Measurements from ENCODE around the gene SAMD4B. TPM values are rescaled to one million over a fixed set of nuclear protein-coding genes. Genes with fewer than 3 reads are reported as not detected.
A peak's percentile ranks its signal among the peaks of the same experiment; 100 is the strongest.

SAMD4B gene
- total and polyA plus RNA-seq, 2 of the 8 experiments (the other 6 are each of a cell fraction or from before 2014, with no cell fraction given), result 137 to 158 TPM

DNA sequence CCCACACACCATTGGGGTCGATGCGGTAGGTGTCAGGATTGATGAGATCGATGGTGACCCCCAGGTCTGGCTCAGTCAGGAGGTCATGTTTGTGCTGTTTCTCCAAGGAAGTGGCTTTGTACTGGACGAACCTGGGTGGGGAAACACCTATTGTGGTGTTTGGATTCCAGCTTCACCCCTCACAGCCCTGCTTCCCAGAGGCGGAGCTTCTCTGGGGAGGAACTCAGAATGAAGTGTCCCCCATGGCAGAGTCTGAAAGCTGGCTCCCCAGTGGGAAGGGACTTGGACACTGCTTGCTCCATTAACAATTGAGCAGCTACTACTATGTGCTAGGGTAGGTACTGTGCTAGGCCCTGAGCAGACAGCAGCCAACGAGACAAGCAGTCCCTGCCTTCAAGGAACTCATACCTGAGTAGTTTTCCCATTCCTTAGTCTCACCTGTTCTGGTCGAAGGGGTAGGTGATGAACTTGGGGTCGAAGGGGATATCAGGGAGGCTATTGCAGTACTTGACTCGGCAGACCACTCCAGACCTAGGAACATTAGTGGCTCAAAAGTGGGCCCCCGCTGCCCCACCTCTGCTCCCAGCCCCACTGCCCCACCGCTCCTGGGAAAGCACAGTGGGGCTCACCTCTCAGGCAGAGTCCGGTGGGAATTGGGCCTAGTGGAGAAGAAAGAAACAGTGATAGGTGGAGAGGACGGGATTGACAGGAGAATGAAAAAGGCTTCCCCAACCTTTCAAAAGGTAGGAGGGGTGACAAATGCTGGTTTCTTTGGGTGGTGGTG, 47.6 kb downstream of the SAMD4B start:
- H3K18ac ChIP-seq (ENCODE audit: extremely low read depth, low read length), result no peak overlapping the region
- H4K20me1 ChIP-seq (replicated peaks in 1 of 2; ENCODE audit: control insufficient read depth in 1 of 2, insufficient read depth in 2 of 2, low read length in 2 of 2), result peaks cover 0 to 7% of the 10 kb centered on the region in 2 experiments
- H3K79me2 ChIP-seq (ENCODE audit: control insufficient read depth in 1 of 2, insufficient read depth in 2 of 2, low read length in 2 of 2), result peaks cover 0 to 14% of the 10 kb centered on the region in 2 experiments; a peak in 2 of 4 replicates
- no peak overlapping the region for H2AK5ac ChIP-seq (ENCODE audit: low read depth, low read length)
- no peaks in the 10 kb centered on the region for H3K27me3 ChIP-seq (replicated peaks in 1 of 4; ENCODE audit: control insufficient read depth in 3 of 4, extremely low read depth in 1 of 4, insufficient read depth in 3 of 4, low read length in 3 of 4)
- 79% methylated on average over 11 of the region's 13 CpGs; no CpG with 5 or more reads in 1 of the 2 experiments for WGBS, 2 experiments (ENCODE audit: extremely low coverage in 1 of 2, insufficient coverage in 1 of 2, insufficient read length in 1 of 2, insufficient replicate concordance in 2 of 2, low coverage in 1 of 2, low lambda C conversion rate in 2 of 2, missing lambda C conversion rate in 1 of 2)
- no peak overlapping the region for H2AFZ ChIP-seq (ENCODE audit: low read length)
- no peak overlapping the region for H2BK20ac ChIP-seq (ENCODE audit: low read length)
- DNase-seq (ENCODE audit: low read depth in 1 of 2, low spot score in 2 of 2), result no peak
- no peak overlapping the region for H3K23ac ChIP-seq (ENCODE audit: insufficient read length)
- H3K27ac ChIP-seq (ENCODE audit: low read depth, low read length), result peak overlapping the region; percentile 99
- FAIRE-seq, result no peak
- no peak overlapping the region for H4K5ac ChIP-seq (ENCODE audit: insufficient read length, low read depth, low read length)
- peak overlapping the region; percentile 69 to 76 for H3K4me2 ChIP-seq (ENCODE audit: insufficient read depth in 1 of 2, low read depth in 2 of 2, low read length in 2 of 2)
- no peak overlapping the region for H2BK15ac ChIP-seq (ENCODE audit: low read length)
- peaks cover 2% of the 10 kb centered on the region; the same call in 1 of the 2 replicates for H3K23me2 ChIP-seq (ENCODE audit: low read depth, low read length)
- CTCF ChIA-PET (ENCODE audit: partially characterized antibody), result interaction anchor here (0.6 to 3.7 kb wide), 4 partner anchors 8 to 37 kb away, joined by 3 to 13 read pairs (median 4); partner anchors contain the start of gene PLEKHG2
- H3K9ac ChIP-seq (replicated peaks in 1 of 4; ENCODE audit: extremely low read depth in 1 of 4, low read depth in 3 of 4, low read length in 3 of 4), result peak overlapping the region in 3 of 4 experiments; percentile 83 to 99 (median 98); a peak in 6 of 7 replicates
- no peak overlapping the region for H2BK5ac ChIP-seq (ENCODE audit: low read depth, low read length)
- no peak overlapping the region for H2BK120ac ChIP-seq (replicated peaks; ENCODE audit: low read depth, low read length)
- POLR2A ChIA-PET (ENCODE audit: partially characterized antibody), result interaction anchor here (1.0 to 12.2 kb wide), 18 partner anchors 8 to 113 kb away, joined by 3 to 234 read pairs (median 11); partner anchors contain the start of genes PLEKHG2, RPS16 and ZFP36
- H3K4me3 ChIP-seq (ENCODE audit: extremely low read depth in 1 of 4, insufficient read depth in 2 of 4, low read depth in 3 of 4, low read length in 4 of 4), result peak overlapping the region; percentile 85 to 97 (median 94)
- no peak overlapping the region for H4K8ac ChIP-seq (ENCODE audit: extremely low read depth, insufficient read depth, low read length)
- H3K79me1 ChIP-seq (ENCODE audit: low read depth, low read length), result peaks cover 5% of the 10 kb centered on the region
- H2BK12ac ChIP-seq (ENCODE audit: low read depth, low read length), result no peak overlapping the region
- no peak overlapping the region for H3K56ac ChIP-seq (replicated peaks; ENCODE audit: insufficient read length, low read depth, low read length)
- H3K14ac ChIP-seq (ENCODE audit: insufficient read length), result no peak overlapping the region
- H3K9me3 ChIP-seq (ENCODE audit: insufficient read depth in 2 of 2, low read depth in 1 of 2, low read length in 1 of 2), result no peaks in the 10 kb centered on the region
- H4K91ac ChIP-seq (replicated peaks; ENCODE audit: insufficient read length, low read length), result no peak overlapping the region
- TF ChIP-seq BACH1 (IDR thresholded peaks at IDR 0.05; ENCODE audit: low read length), result no peak
- TF ChIP-seq RFX5 (IDR thresholded peaks at IDR 0.05; ENCODE audit: borderline replicate concordance, low read depth, low read length), result no peak
- TF ChIP-seq SIN3A (conservative IDR thresholded peaks at IDR 0.05 in 1 of 2, IDR thresholded peaks at IDR 0.05 in 1 of 2; ENCODE audit: low read depth in 1 of 2, low read length in 2 of 2), result no peak
- TF ChIP-seq CTBP2 (IDR thresholded peaks at IDR 0.05; ENCODE audit: borderline replicate concordance, insufficient read depth, insufficient read length, low read length), result no peak
- TF ChIP-seq POLR2AphosphoS5 (IDR thresholded peaks at IDR 0.05; ENCODE audit: low read depth, low read length), result 0 out of 2 replicates have a peak, but pooled peaks have one; percentile 39
- TF ChIP-seq CBX5 (IDR thresholded peaks at IDR 0.05; ENCODE audit: low read depth, low read length), result no peak
- TF ChIP-seq ZNF274 (IDR thresholded peaks at IDR 0.05; ENCODE audit: borderline replicate concordance, extremely low read depth, low read length), result no peak
- peaks cover 2 to 15% (median 7%) of the 10 kb centered on the region in 4 experiments for H3K4me1 ChIP-seq (replicated peaks in 1 of 4; ENCODE audit: control insufficient read depth in 3 of 4, insufficient read depth in 4 of 4, low read length in 3 of 4)
- H3K36me3 ChIP-seq (ENCODE audit: control insufficient read depth in 2 of 4, insufficient read depth in 4 of 4, low read length in 3 of 4), result peaks cover 5 to 39% (median 19%) of the 10 kb centered on the region in 4 experiments; a peak in 6 of 8 replicates
- no peak overlapping the region for H3K4ac ChIP-seq (replicated peaks; ENCODE audit: insufficient read length, low read depth, low read length)

Measured in H1 (cell line).